GM18909 (cell line): Measurements from ENCODE around the gene WARS2.
"Not testable (repeated sequence)": the region's sequence is repeated elsewhere in the genome, so short reads cannot be mapped to it uniquely, and the experiment has no call there.

Source experiments
- ATAC-seq: cut with Tn5 transposase; IDR thresholded peaks from one replicate; pipeline ENCODE4 v1.9.1; 2021; ENCODE audit warnings: mild to moderate bottlenecking; ENCODE audit not compliant: unreplicated experiment, poor library complexity

Gene WARS2

GRCh38 chr1:119140177-119141019 is at the start of gene WARS2:
Gene WARS2, minus strand, starts transcription at chr1:119140653. Its CDS starts 9 bp downstream, at chr1:119140644.
- ATAC-seq: peak; percentile 94

- no peak for ATAC-seq
Observed at GRCh38 chr1:119188926-119189325, 48.5 kb upstream of the WARS2 start.

DNA sequence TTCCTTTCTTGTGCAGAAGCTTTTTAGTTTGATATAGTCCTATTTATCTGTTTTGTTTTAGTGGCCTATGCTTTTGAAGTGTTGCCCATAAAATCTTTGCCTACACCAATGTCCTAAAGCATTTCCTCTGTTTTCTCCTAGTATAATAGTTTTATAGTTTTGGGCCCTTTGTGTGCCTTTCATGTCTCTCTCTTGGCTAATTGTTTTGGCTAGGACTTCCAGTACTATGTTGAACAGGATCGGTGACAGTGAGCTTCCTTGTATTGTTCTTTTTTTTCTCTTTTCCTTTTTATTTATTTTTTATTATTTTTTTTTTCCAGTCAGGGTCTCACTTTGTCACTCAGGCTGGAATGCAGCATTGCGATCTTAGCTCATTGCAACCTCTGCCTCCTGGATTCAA is 47.0 kb upstream of the WARS2 start:
- ATAC-seq: no peak

DNA sequence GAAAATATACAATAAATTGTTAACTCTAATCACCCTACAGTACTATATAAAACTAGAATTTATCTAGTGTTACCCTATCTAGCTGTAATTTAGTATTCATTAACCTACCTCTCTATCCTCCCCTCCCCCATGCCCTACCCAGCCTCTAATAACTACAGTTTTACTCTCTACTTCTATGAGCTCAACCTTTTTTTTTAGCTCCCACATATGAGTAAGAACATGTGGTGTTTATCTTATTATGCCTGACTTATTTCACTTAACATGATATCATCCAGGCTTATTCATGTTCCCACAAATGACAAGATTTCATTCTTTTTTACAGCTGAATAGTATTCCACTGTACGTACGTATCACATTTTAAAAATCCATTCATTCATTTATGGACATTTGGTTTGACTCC is 46.0 kb upstream of the WARS2 start:
- ATAC-seq: no peak

GRCh38 chr1:119184972-119185371 is 44.5 kb upstream of the WARS2 start:
- no peak for ATAC-seq

DNA sequence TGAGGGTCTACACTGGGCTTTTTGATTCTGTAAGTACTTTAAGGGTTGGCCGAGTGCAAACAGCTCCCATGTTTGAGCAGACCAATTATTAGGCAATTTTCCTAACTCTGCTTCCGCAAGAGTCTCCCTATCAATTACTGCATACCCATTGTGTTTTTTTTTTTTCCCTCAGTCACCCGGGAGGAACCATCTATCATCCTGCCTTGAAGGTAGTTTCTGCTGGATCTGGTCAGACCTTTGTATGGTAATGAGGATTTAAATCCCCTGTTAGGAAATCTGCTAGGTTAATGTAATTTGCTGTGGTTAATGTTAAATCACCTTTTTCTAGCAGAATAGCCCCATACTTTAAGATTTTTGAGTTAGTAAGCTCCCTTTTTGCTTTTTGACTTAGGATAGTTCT is 40.8 kb upstream of the WARS2 start:
- no peak for ATAC-seq

GRCh38 chr1:119179051-119179450 is 38.6 kb upstream of the WARS2 start:
- no peak for ATAC-seq

GRCh38 chr1:119172927-119173326 is 32.5 kb upstream of the WARS2 start:
- ATAC-seq: not testable (repeated sequence)

DNA sequence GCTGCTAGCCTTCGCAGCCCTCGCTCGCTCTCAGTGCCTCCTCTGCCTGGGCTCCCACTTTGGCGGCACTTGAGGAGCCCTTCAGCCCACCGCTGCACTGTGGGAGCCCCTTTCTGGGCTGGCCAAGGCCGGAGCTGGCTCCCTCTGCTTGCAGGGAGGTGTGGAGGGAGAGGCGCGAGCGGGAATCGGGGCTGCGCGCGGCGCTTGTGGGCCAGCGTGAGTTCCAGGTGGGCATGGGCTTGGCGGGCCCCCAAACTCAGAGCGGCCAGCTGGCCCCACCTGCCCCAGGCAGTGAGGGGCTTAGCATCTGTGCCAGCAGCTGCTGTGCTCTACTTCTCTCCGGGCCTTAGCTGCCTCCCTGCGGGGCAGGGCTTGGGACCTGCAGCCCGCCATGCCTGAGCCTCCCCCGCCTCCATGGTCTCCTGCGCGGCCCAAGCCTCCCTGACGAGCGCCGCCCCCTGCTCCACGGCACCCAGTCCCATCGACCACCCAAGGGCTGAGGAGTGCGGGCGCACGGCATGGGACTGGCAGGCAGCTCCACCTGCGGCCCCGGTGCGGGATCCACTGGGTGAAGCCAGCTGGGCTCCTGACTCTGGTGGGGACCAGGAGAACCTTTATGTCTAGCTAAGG is 31.0 kb upstream of the WARS2 start:
- ATAC-seq: not testable (repeated sequence)

GRCh38 chr1:119163396-119163795 is 22.9 kb upstream of the WARS2 start:
- no peak for ATAC-seq

GRCh38 chr1:119160866-119161265 is 20.4 kb upstream of the WARS2 start:
- ATAC-seq: no peak

DNA sequence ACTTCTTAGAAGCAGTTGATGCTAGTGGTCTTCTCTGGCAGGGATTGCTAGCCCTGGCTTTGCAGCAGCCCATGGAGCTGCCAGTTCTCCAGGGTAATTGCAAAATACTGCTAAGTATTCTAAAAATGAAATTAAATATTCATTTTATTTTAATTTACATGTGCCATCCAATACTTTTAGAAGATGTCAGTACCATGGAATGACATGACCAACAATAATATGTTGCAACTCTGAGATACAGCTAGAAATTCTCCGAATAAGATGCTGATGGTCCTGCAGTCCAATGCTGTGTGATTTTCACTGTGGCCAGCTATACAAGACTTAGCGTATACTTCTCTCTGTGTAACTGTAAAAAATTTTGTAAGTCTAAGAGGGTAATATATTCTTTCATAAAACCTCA is 20.0 kb upstream of the WARS2 start:
- no peak for ATAC-seq

DNA sequence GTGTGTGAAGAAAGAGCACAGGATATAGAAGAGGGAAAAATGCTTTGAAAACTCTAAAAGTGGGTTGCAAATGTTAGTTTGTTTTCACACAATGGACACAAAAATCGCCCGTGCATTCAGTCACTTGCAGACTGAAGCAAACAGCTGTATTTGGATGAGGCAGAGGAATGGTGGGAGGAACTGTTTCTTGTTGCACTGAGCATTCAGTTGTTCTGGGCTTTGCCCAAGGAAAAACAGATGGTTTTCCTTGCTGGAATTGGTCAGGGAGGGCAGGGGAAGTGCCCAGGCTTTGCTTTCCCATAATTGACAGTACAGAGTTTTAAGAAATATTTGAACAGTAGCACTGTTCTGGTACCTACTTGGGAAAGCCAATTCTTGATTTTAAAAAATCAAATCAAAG is 19.5 kb upstream of the WARS2 start:
- ATAC-seq: no peak

- no peak for ATAC-seq
Observed at GRCh38 chr1:119159111-119159510, 18.7 kb upstream of the WARS2 start.

GRCh38 chr1:119156761-119157160 is 16.3 kb upstream of the WARS2 start:
- not testable (repeated sequence) for ATAC-seq

GRCh38 chr1:119155069-119155468 is 14.6 kb upstream of the WARS2 start:
- not testable (repeated sequence) for ATAC-seq

DNA sequence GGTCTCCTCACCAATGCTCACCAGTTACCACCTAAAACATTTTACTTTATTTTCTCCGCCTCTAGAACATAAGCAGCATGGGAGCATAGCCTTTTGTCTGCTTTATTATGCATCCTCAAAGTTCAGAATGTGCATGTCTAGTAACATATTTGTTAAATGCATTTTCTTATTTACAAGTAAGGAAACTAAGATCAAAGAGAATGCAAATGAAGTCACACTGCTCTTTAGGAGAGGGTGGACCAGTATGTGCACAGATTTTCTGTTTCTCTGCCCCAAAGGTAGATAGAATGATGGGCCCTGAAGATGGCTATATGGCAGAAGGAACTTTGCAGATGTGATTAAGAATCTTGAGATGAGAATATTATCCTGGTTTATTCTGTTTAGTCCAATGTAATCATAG is 9.7 kb upstream of the WARS2 start:
- no peak for ATAC-seq

DNA sequence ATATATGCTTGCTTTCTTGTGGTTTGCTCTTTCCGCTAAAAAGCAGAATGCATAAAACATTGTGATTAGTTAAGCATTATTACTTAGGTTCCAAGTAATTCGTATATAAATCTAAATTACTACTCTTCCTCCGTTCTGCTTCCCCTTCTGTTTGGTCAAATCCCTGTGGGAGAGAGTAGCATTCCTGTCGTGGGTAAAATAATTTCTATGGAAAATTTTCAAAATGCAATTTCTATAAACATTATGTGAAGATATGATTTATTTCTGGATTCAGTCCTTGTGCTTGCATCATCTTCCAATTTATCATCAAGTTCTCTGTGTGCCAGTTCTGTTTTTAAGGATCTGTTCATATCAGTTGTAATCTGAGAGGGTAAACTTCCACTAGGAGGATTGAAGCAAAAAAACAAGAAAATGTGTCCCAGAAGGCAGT is 7.2 kb upstream of the WARS2 start:
- no peak for ATAC-seq

DNA sequence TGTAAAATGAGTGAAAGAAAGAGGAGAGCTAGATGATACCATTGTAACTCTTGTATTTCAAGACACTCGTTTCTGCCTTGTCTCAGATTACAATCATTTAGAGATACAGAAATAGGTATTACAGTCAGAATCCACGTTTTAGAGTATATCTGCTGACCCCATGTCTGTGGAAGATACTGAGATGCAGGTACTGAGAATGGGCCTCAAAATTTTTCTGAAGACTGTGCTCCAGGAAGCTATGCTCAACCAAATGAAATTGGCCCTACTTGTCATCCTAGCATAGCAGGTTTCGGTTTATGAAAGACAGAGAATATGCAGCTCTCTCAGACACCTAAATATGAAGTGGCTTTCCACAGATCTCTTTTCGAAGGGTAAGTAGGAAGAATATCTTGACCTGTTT is 6.0 kb upstream of the WARS2 start:
- no peak for ATAC-seq

- ATAC-seq: no peak
Observed at GRCh38 chr1:119144813-119145212, 4.4 kb upstream of the WARS2 start.

DNA sequence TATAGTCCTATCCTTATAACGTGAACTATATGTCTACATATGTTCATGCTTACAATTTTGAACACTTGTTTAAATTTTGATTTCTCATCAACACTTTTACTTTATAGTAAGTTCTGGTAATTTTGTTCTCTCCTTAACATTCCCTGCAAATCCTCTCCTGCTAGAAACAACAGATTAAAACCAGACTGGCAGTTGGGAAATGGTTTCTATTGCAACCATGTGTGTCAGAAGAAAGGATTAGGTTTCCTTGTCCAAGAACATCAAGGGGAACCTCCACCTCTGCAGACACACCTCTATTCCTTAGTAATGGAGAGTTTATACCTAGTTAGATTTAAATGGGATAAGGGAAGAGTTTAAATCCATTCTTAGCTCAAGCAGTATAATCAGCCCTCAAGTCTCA is 3.3 kb upstream of the WARS2 start:
- ATAC-seq: no peak

GRCh38 chr1:119141660-119142059 is 1.2 kb upstream of the WARS2 start:
- no peak for ATAC-seq
